ENCODE measurements around the gene SLC31A1.
"Not testable (repeated sequence)": the region's sequence is repeated elsewhere in the genome, so short reads cannot be mapped to it uniquely, and the experiment has no call there.

SLC31A1 gene

DNA sequence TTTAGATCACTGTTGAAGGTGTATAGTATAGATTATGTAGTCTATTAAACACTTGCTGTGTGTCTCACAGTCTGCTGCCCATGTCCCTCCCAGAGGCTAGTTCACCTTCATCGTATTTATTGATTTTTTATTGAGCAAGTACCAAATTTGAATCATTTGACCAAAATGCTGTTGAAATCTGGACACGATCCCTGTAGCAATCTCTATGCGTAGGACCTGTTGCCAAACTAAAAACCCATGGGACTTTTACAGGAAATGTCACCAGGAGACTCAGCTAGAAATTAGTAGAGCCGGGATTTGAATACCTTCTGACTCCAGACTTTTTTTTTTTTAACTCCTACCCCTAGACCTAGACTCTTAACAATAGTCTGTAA, 17.5 kb downstream of the SLC31A1 start:
- POLR2A ChIA-PET (ENCODE audit: low non-redundant PET), result no interaction called here
- TF ChIP-seq, protein P1, sequence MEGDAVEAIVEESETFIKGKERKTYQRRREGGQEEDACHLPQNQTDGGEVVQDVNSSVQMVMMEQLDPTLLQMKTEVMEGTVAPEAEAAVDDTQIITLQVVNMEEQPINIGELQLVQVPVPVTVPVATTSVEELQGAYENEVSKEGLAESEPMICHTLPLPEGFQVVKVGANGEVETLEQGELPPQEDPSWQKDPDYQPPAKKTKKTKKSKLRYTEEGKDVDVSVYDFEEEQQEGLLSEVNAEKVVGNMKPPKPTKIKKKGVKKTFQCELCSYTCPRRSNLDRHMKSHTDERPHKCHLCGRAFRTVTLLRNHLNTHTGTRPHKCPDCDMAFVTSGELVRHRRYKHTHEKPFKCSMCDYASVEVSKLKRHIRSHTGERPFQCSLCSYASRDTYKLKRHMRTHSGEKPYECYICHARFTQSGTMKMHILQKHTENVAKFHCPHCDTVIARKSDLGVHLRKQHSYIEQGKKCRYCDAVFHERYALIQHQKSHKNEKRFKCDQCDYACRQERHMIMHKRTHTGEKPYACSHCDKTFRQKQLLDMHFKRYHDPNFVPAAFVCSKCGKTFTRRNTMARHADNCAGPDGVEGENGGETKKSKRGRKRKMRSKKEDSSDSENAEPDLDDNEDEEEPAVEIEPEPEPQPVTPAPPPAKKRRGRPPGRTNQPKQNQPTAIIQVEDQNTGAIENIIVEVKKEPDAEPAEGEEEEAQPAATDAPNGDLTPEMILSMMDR (conservative IDR thresholded peaks at IDR 0.05; ENCODE audit: low read depth), result no peak
- CTCF ChIA-PET, result interaction anchor here (0.6 to 1.0 kb wide), 2 partner anchors 9 to 192 kb away, joined by 4 to 5 read pairs; no protein-coding TSS in a partner anchor
- no peak for DNase-seq (ENCODE audit: low spot score)
- H3K27ac ChIP-seq, result no peak overlapping the region

DNA sequence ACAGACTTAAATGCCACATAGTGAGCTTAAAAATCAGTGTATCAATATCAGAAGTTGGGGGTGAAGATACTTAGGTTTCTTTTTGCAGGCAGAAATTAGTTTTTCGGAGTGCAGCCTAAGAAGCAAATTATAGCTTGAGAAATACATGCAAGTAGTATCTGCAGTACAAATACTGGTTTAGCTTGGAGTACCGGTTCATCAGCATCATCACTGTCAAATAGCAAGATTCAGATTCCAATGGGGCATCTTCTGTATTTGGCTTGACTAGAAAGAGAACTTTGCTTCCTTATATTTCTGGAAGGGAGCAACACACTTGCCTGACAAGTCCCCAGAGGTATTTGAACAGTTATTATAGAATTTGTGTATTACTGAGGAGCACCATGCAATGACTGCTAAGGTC, 19.8 kb downstream of the SLC31A1 start:
- POLR2A ChIA-PET (ENCODE audit: low non-redundant PET), result no interaction called here
- no peak for DNase-seq (ENCODE audit: low spot score)
- TF ChIP-seq, protein P1 (conservative IDR thresholded peaks at IDR 0.05; ENCODE audit: low read depth), result no peak
- no peak overlapping the region for H3K27ac ChIP-seq
- CTCF ChIA-PET, result interaction anchor here (0.5 kb wide), 1 partner anchor 77 kb away, joined by 3 read pairs; no protein-coding TSS in a partner anchor

DNA sequence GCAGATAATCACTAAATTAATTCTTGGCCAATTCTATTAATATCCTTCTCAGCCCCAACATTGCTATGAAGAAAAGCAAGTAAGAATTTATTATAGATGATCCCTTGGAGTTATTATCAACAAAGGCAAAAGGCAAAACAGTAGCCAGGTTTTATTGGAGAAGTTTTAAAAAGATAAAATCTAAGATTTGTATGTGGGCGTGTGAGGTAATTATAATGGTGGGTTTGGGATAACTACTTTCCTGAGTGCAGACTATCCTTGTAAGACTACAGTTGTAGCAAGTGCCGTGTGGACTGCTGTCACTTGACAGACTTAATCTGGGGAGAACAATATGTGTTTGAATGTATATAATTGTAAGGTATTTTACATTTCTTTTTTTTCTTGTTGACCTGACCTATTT, 23.2 kb downstream of the SLC31A1 start:
- DNase-seq (ENCODE audit: low spot score), result no peak
- no peak overlapping the region for H3K27ac ChIP-seq
- TF ChIP-seq, protein P1 (conservative IDR thresholded peaks at IDR 0.05; ENCODE audit: low read depth), result no peak
- CTCF ChIA-PET, result no interaction called here
- POLR2A ChIA-PET (ENCODE audit: low non-redundant PET), result no interaction called here

DNA sequence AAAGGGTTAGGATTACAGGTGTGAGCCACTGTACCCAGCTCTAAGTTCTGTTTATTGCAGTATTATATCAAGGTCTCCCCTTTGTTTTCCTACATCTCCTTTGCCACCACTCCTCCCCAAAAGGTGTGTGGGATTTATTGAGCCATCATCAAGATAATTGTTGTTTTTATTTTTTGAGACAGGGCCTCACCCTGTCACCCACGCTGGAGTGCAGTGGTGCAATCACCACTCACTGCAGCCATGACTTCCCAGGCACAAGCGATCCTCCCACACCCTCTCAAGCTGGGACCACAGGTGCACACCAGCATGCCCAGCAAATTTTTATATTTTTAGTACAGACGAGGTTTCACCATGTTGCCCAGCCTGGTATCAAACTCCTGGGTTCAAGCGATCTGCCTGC, 24.6 kb downstream of the SLC31A1 start:
- TF ChIP-seq, protein P1 (conservative IDR thresholded peaks at IDR 0.05; ENCODE audit: low read depth), result no peak
- ChIA-PET CTCF (interaction anchor here (0.6 kb wide), 1 partner anchor 27 kb away, joined by 4 read pairs; no protein-coding TSS in a partner anchor), POLR2A (ENCODE audit: low non-redundant PET) (no interaction called here)
- DNase-seq (ENCODE audit: low spot score), result no peak
- H3K27ac ChIP-seq, result no peak overlapping the region

DNA sequence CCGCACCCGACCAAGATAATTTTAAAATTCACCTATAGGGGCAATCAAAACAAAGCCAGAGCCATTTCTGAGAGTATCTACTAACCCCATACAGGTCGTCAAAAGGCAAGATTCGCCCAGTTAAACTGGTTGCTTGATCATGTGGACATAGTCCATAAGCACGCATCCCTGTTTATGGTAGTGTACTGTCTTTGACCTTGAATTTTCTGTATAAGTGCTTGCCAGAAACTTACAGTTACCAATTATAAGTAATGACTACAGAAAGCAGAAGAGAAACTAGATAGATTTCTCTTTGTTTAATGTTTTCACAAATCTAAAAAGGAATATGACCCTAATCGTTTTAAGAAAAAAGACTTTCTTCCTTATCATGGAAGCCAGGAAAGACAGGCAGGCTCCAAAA, 25.6 kb downstream of the SLC31A1 start:
- ChIA-PET POLR2A (ENCODE audit: low non-redundant PET) (no interaction called here), CTCF (no interaction called here)

DNA sequence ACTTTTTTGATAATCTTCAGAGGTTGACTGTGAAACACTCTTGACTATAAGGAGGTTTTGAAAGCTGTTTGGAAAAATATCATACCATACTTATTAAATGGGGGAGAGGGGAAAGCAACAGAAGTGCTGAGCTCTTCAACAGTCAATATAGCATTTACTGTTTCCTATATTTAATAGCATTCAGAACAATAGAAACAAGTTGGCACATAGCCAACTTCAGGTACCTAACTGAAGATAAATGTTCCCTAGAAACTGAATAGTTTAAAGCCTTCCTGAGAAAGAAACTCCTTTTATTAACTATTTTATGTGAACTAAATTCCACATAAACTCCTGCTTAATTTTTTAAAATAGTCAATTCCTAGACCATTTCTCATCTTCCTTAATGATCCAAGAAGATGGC, 26.3 kb downstream of the SLC31A1 start:
- ChIA-PET CTCF (interaction anchor here (1.1 to 1.2 kb wide), 2 partner anchors 8 to 27 kb away, joined by 4 to 5 read pairs; no protein-coding TSS in a partner anchor), POLR2A (ENCODE audit: low non-redundant PET) (no interaction called here)
- H3K27ac ChIP-seq, result no peak overlapping the region
- TF ChIP-seq, protein P1 (conservative IDR thresholded peaks at IDR 0.05; ENCODE audit: low read depth), result no peak
- DNase-seq (ENCODE audit: low spot score), result no peak

More for the DNA sequence above, 25.6 kb downstream of the SLC31A1 start:
- H3K27ac ChIP-seq, result no peak overlapping the region
- DNase-seq (ENCODE audit: low spot score), result no peak
- TF ChIP-seq, protein P1 (conservative IDR thresholded peaks at IDR 0.05; ENCODE audit: low read depth), result no peak

DNA sequence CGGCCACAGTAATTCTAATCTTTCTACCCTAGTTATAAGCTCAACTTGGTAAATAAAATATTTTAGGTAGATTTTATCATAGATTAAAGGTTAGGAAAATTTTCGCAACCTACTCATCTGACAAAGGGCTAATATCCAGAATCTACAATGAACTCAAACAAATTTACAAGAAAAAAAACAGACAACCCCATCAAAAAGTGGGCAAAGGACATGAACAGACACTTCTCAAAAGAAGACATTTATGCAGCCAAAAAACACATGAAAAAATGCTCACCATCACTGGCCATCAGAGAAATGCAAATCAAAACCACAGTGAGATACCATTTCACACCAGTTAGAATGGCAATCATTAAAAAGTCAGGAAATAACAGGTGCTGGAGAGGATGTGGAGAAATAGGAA, 28.3 kb downstream of the SLC31A1 start:
- CTCF ChIA-PET; H3K27ac ChIP-seq; DNase-seq (ENCODE audit: low spot score); POLR2A ChIA-PET (ENCODE audit: low non-redundant PET): not testable (repeated sequence)
